Measurements from ENCODE around the gene NBPF15. TPM values are rescaled to one million over a fixed set of nuclear protein-coding genes. Genes with fewer than 3 reads are reported as not detected.

Gene NBPF15, protein sequence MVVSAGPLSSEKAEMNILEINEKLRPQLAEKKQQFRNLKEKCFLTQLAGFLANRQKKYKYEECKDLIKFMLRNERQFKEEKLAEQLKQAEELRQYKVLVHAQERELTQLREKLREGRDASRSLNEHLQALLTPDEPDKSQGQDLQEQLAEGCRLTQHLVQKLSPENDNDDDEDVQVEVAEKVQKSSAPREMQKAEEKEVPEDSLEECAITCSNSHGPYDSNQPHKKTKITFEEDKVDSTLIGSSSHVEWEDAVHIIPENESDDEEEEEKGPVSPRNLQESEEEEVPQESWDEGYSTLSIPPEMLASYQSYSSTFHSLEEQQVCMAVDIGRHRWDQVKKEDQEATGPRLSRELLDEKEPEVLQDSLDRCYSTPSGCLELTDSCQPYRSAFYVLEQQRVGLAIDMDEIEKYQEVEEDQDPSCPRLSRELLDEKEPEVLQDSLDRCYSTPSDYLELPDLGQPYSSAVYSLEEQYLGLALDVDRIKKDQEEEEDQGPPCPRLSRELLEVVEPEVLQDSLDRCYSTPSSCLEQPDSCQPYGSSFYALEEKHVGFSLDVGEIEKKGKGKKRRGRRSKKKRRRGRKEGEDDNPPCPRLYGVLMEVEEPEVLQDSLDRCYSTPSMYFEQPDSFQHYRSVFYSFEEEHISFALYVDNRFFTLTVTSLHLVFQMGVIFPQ
- total RNA-seq = 35.9 and 50.4 TPM in 2 replicates

DNA sequence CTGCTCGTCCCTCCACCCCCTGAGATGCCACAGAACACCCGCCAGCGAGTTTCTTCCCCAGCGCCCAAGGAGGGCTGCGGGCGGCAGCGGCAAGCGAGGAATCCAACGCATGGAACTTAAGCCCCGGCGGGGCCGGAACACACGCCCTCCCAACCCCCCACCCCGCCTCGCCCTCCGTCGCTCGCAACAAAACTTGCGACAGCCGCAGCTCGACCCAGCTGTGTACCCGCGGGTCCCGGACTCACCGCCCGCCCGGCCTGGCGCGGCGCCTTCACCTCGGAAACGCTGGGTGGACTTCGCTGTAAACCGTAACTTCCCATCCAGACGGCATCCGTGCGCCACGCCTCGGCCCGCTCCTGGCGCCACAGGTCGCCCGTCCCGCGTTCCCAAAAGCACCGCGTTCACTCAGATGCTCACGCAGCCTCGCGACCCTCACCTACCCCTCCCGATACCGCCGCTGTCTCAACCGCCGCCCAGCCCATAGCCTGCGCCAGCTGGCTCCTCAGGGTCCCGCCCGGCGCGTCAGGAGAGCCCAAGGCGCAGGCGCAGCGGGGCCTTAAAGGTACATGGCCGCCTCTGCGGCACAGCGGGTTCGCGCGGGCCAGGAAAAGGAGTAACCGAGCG is at the start of gene NBPF15:
TSS of gene NBPF15 (minus strand) at position 534 of the 624 bp plus-strand sequence. CDS start 21,666 bp downstream, outside the sequence.

Other genes starting within 250 kb of the NBPF15 start
- gene PPIAL4E, start 88.0 kb downstream of the NBPF15 start, total RNA-seq = not detected in 2 replicates
- not detected in 2 replicates for gene PPIAL4F, start 131.2 kb upstream of the NBPF15 start, total RNA-seq